HG02678 (cell line): ENCODE data around the gene PTPRE.
A peak's percentile ranks its signal among the peaks of the same experiment; 100 is the strongest.
"Not testable (repeated sequence)": the region's sequence is repeated elsewhere in the genome, so short reads cannot be mapped to it uniquely, and the experiment has no call there.

ENCODE experiments used
- ATAC-seq: cut with Tn5 transposase; IDR thresholded peaks from one replicate; pipeline ENCODE4 v1.9.1; 2021; ENCODE audit warnings: mild to moderate bottlenecking, moderate library complexity; ENCODE audit not compliant: unreplicated experiment

PTPRE gene

DNA sequence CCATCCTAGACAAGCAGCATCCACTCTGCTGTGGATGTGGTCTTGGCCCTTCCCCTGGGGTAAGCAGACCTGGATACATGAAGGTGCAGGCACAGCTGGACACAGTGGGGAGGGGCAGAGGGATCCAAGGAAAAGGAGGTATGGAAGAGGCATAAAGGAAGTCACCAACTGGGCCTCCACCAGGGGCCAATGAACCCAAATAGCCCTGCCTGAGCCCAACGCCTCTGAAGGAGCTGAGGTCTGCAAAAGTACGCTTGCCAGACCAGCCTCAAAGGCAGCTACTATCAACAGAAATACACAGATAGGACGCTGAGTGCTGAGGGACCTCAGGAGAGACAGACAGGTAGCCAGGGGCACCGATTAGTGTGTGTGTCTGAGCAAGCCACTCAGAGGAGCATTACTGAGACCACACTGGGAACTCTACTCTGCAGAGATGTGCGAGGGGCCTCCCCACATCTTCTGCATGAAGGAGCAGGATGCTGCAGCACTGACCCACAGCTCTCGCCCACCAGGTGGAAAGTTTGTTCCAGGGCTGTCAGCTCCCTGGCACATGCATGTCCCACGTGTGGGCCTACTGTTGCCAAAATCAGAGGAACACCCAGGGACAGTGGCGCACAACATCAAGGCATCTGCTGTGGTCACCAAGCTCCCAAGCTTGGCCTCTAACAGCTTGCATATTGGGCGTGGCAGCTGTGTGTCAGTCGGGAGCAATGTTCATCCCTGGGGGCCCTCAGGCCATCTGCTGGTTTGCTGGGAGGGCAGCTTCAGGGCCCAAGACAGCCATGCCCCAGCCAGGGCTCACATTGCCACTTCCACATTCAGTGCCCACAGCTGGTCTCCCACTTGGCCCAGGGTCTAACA, 179.3 kb downstream of the PTPRE start:
- no peak for ATAC-seq

GRCh38 chr10:128087146-128087883, 180.4 kb downstream of the PTPRE start:
- no peak for ATAC-seq

GRCh38 chr10:128087884-128088709, 181.2 kb downstream of the PTPRE start:
- no peak for ATAC-seq

DNA sequence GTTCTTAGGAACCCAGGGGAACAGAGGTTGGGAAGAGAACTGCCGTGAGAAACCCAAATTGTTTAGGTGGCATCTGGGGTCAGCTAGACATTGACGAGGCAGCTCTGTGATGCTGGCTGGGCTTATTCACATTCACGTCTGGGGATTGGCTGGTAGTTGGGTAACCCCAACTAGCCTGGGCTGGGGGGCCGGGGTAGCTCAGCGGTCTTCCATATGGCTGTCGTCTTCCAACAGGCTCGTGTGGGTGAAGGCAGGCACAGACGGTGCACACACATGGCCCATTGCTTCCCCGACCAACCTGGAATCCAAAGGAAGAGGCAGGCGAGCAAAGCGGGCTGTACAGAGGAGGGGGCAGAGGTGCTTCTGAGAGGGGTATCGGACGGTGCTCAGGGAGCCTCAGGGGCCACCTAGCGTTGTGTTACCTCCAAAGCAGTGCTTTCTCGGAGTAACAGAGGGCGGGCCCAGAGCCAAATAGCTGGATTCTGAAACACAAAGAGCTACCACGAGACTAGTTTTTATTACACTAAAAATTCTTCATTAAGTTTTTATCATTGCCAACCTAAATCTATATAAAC, 184.8 kb downstream of the PTPRE start:
- no peak for ATAC-seq

DNA sequence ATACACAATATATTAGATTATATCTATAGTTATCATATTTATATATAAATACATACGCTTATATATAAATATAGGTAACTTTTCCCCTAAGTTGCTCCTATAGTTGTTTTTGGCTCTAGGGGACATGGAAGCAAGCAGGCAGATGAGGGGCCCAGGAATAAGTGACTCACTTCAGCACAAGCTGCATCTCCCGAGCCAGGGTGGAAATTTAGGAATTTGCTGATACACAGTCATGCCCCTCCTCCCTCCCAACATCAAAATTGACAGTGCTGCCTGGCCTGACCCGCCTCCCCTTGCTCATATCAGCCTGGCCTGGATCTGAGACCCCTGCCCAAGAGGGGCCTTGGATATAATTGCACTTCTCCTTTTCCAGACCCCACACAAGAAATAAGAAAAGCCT, 185.6 kb downstream of the PTPRE start:
- ATAC-seq, result no peak

- ATAC-seq, result not testable (repeated sequence)
Observed at GRCh38 chr10:128094596-128094995, 187.7 kb downstream of the PTPRE start.

DNA sequence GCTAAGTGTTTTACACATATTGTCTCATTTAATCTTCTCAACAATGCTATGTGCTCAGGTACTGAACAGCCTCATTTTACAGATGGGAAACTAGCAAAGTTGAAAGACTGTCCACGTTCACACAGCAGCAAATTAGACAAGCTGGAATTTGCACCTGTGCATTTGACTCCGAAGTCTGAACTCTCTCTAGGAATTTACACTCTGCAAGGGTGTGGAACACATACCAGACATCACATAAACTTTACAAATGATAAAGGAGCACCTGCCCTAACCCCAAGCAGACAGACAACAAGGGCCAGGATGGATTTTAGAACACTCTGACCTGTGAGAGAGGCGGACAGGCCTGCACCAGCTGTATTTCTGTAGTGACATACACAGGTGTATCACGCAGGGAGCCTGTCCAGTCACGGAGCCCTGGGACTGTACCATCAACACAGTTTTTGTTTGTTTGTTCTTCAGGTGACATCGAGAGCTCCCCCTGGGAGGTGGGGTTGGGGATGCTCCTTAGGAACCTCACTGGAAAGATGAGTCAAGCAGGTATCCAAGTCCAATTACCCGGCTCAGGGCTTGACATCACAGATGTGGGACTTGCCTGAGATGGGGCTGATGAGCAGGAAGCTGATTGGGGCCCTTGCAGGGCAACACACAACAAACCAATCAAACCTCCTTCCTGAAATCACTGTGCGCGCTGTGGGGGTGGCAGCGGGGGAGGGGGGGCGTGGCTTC, 188.3 kb downstream of the PTPRE start:
- no peak for ATAC-seq

GRCh38 chr10:128095753-128096469, 189.0 kb downstream of the PTPRE start:
- peak; percentile 73 for ATAC-seq

DNA sequence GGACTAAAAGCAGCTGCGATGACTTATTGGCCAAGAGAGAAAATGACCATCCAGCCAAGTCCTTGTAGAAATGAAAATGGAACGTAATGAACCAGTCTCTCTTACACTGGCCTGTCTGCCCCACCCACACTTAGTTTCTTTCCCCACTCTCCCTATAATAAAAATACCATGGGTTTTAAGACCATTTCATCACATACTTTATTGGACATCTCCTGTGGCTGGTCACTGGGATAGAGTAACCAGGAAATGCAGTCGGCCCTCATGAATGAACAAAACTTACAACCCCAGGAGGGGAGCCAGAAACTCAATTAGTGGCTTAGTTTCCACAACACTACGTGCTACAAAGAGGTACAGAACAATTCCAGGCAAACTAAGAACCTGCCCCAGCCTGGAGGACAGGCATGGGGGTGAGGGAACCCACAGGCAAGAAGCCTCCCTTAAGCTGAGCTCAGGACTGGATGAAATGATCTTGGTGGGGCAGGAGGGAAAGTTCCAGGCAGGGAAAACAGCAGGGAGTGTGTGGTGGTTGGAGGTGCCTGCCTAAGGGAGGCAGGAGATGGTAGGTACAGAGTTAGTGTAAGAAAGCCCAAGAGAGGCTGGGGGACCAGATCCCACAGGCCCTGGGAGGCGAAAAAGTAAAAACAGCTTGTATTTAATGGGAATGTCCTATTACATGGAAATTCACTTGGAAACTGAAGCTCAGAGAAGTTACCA, 189.7 kb downstream of the PTPRE start:
- ATAC-seq, result no peak

DNA sequence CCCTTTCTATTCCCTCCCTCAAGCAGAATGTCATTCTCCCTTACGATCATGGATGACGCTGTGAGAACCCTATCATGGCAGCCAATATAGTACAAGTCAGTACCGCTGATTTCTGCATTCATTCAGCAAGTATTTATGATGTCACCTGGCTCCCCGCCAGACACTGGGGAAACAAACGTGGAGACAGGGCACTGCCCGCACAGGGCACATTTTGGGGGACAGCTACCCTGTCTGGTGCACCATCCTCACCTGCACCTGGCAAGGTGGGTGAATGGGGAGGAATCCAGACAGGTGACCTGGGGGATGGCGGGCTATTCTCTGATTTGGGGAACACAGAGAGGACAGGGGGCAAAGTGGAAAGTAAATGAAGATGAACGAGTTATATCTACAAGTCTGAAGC, 190.9 kb downstream of the PTPRE start:
- no peak for ATAC-seq

GRCh38 chr10:128098631-128099030, 191.7 kb downstream of the PTPRE start:
- ATAC-seq, result no peak

DNA sequence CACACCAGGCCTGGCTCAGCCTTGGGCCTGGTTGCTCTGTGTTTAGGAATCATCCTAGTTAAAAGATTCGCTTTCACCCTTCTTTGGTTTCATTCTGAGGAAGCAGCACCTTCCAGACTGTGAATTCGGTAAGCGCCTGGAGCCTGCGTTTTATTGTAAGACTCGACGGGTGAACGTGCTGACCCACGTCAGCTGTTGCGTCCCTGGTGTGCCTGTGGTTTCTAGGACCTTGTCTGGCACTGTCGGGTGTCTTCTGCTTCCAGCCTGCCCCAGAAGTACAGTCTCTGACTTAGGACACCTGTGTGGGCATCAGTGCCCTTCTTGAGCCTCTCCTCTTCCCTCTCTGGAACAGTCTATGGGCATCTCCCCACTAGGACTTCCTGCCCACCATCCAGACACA, 193.0 kb downstream of the PTPRE start:
- ATAC-seq, result no peak

GRCh38 chr10:128101901-128102300, 195.0 kb downstream of the PTPRE start:
- ATAC-seq, result no peak

DNA sequence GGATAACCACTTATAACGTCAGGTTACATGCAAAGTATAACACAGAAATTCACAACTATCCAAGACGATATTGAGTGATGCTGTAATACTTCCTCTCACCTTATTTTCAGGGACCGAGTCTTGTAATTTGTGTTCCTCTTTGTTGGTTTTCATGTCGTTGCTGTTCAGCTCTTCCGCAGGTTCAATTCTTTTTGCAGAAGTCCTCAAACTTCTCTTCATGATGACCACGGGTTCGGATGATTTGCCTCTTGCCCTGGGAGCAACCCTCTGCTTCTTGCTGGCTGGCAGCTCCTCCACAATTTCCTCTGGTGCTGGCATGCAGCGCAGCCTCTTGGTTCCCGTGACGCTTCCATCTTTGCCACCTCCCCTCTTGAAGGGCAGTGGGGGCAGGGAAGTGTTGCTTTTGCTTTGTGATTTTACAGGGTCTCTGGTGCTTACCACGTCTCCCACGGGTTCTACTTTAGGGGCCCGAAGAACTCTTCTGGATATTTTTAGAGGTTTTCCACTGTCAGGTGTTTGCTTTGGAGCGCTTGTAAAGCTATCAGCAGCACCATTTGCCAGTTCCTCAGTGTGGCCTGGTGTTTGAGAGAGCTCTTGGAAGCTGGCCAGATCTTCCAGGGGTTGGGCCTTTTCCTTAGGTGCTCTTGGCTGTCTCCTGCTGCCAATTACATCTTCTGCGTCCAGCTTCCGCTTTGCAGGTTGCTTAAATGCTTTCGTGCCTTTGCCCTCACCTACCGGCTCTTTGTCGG, 195.8 kb downstream of the PTPRE start:
- no peak for ATAC-seq

GRCh38 chr10:128103229-128103714, 196.4 kb downstream of the PTPRE start:
- no peak for ATAC-seq

- no peak for ATAC-seq
Observed at GRCh38 chr10:128105383-128105782, 198.5 kb downstream of the PTPRE start.

DNA sequence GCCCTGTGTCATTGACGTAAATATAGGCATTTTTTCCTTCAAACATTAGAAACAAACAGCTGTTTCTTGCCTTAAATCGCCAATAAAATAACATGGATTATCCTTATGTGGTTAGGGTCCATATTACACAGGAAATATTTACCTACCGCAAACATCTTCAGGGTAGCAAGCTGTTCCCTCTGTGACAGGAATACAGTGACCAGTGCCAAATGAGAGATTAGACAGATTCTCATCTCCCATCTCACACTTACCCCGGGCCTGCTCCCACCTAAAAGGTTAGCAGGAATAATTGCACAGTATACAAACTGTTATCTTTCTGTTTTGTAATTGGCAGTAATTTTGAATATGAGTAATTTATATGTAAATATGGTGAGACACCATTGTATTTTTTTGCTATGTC, 202.8 kb downstream of the PTPRE start:
- ATAC-seq, result no peak

DNA sequence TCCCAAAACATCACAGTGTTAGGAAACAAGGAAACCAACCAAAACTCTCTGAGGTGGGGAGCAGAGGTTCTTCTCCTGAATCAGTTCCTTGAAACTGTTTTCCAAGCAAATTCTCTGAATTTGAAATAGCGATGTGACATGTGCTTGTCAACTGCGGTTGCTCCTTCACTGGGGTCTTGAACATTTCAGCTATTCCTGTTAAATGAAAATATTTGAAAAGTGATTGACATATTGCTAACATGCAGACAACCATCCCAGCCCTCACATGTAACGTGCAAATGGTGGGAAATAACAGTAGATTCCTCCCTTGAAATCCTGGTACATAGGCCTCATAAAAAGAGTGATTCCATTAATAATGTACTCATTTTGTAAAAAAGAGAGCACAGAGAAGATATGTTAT, 203.4 kb downstream of the PTPRE start:
- no peak for ATAC-seq
